ENCODE data around the gene PHACTR3. TPM values are rescaled to one million over a fixed set of nuclear protein-coding genes. Genes with fewer than 3 reads are reported as not detected.

Gene PHACTR3
- polyA plus RNA-seq, 5 donors: 3.4 to 6.3 (median 5.7) TPM

GRCh38 chr20:59572515-59572914 is 31.8 kb upstream of the PHACTR3 start:
- no peak for DNase-seq

GRCh38 chr20:59573837-59574236 is 30.5 kb upstream of the PHACTR3 start:
- no peak for DNase-seq

GRCh38 chr20:59574308-59574707 is 30.0 kb upstream of the PHACTR3 start:
- DNase-seq: no peak

GRCh38 chr20:59575216-59575615 is 29.1 kb upstream of the PHACTR3 start:
- peak; percentile 58 to 74 for DNase-seq

GRCh38 chr20:59575653-59576052 is 28.7 kb upstream of the PHACTR3 start:
- DNase-seq: no peak

GRCh38 chr20:59576216-59576953 is 28.0 kb upstream of the PHACTR3 start:
- DNase-seq: no peak

- DNase-seq: no peak
Measured at GRCh38 chr20:59577037-59577808, 27.1 kb upstream of the PHACTR3 start.

GRCh38 chr20:59577809-59578435 is 26.4 kb upstream of the PHACTR3 start:
- DNase-seq: no peak

GRCh38 chr20:59578436-59579403 is 25.6 kb upstream of the PHACTR3 start:
- no peak for DNase-seq

GRCh38 chr20:59579404-59580145 is 24.8 kb upstream of the PHACTR3 start:
- no peak for DNase-seq

GRCh38 chr20:59580146-59580946 is 24.0 kb upstream of the PHACTR3 start:
- DNase-seq: peak; percentile 86 to 91

GRCh38 chr20:59580991-59581401 is 23.3 kb upstream of the PHACTR3 start:
- no peak for DNase-seq

- no peak for DNase-seq
Measured at GRCh38 chr20:59581993-59582679, 22.2 kb upstream of the PHACTR3 start.

- DNase-seq: peak; percentile 45 to 59
Measured at GRCh38 chr20:59583428-59584277, 20.7 kb upstream of the PHACTR3 start.

GRCh38 chr20:59584278-59584925 is 19.9 kb upstream of the PHACTR3 start:
- no peak for DNase-seq

GRCh38 chr20:59585714-59586409 is 18.5 kb upstream of the PHACTR3 start:
- no peak for DNase-seq

- no peak for DNase-seq
Measured at GRCh38 chr20:59586613-59587012, 17.7 kb upstream of the PHACTR3 start.
